Measurements from ENCODE around the gene CAMK2D.

GRCh38 chr4:113541933-113542332 lies 219.6 kb downstream of the CAMK2D start:
- TF ChIP-seq, protein P1, sequence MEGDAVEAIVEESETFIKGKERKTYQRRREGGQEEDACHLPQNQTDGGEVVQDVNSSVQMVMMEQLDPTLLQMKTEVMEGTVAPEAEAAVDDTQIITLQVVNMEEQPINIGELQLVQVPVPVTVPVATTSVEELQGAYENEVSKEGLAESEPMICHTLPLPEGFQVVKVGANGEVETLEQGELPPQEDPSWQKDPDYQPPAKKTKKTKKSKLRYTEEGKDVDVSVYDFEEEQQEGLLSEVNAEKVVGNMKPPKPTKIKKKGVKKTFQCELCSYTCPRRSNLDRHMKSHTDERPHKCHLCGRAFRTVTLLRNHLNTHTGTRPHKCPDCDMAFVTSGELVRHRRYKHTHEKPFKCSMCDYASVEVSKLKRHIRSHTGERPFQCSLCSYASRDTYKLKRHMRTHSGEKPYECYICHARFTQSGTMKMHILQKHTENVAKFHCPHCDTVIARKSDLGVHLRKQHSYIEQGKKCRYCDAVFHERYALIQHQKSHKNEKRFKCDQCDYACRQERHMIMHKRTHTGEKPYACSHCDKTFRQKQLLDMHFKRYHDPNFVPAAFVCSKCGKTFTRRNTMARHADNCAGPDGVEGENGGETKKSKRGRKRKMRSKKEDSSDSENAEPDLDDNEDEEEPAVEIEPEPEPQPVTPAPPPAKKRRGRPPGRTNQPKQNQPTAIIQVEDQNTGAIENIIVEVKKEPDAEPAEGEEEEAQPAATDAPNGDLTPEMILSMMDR (IDR thresholded peaks at IDR 0.05; ENCODE audit: poor library complexity) = no peak
- no peak for TF ChIP-seq EZH2phosphoT487 (IDR thresholded peaks at IDR 0.05; ENCODE audit: low read depth, severe bottlenecking, unreplicated experiment)

Measured in hepatocyte (in vitro differentiated cells).